Body of pancreas (tissue), 4 donors: ENCODE data around the gene ANKRD36.
"Not testable (repeated sequence)": the region's sequence is repeated elsewhere in the genome, so short reads cannot be mapped to it uniquely, and the experiment has no call there.

Experiments used
- CTCF ChIP-seq, 7 experiments: fragments of 450-650 bp in 4 of 7; fragments of 200-600 bp in 3 of 7; sonication (generic) in 3 of 7; IDR thresholded peaks; one replicate each; pipeline ENCODE4 v1.5.1; 2016 to 2019; ENCODE audit warnings: antibody characterized with exemption in 7 of 7
- POLR2A ChIP-seq, 3 donors: fragments of 450-650 bp; IDR thresholded peaks; one replicate each; pipeline ENCODE4 v1.6.1; 2016; ENCODE audit warnings: antibody characterized with exemption in 3 of 3, mild to moderate bottlenecking in 2 of 3

- TF ChIP-seq CTCF, POLR2A (IDR thresholded peaks at IDR 0.05): not testable (repeated sequence)
Measured at GRCh38 chr2:97111246-97111645, 1.7 kb upstream of the ANKRD36 start.
